H1 (cell line): ENCODE data around the gene ETV7. TPM values are rescaled to one million over a fixed set of nuclear protein-coding genes. Genes with fewer than 3 reads are reported as not detected.

Experiments used
- CTCF ChIA-PET: fragments of 300-600 bp; sonication (Branson Sonifier 250); formaldehyde crosslinking; loops from one replicate; lab custom pipeline; 2021; ENCODE audit not compliant: partially characterized antibody; lab: Charles Lee
- POLR2A ChIA-PET: fragments of 300-600 bp; sonication (Branson Sonifier 250); formaldehyde crosslinking; loops from one replicate; lab custom pipeline; 2021; ENCODE audit warnings: inconsistent platforms; ENCODE audit not compliant: partially characterized antibody; lab: Charles Lee
- DNase-seq, 2 experiments: peaks; one replicate each; pipeline versions ENCODE4 v3.0.0 to v3.0.0-alpha.2; 2010 to 2022; ENCODE audit warnings: low spot score in 2 of 2, low read depth in 1 of 2, mixed read lengths in 1 of 2
- FAIRE-seq: peaks from 2 replicates; lab custom pipeline; 2011; peaks lifted over from hg19 to GRCh38; lab: Jason Lieb, UNC
- H2AFZ ChIP-seq: 2 replicates; pipeline ENCODE4 v1.8.1; 2012; ENCODE audit warnings: low read length, inconsistent platforms
- H2AK5ac ChIP-seq: 2 replicates; pipeline ENCODE4 v1.6.1; 2013; ENCODE audit warnings: low read depth, low read length
- H2BK120ac ChIP-seq: replicated peaks from 2 replicates; pipeline ENCODE3; 2013; ENCODE audit warnings: low read depth, low read length, inconsistent platforms
- H2BK12ac ChIP-seq: 2 replicates; pipeline ENCODE4 v1.6.1; 2013; ENCODE audit warnings: low read depth, low read length
- H2BK15ac ChIP-seq: 2 replicates; pipeline ENCODE4 v1.6.1; 2013; ENCODE audit warnings: low read length
- H2BK20ac ChIP-seq: 2 replicates; pipeline ENCODE4 v1.6.1; 2013; ENCODE audit warnings: low read length
- H2BK5ac ChIP-seq: 2 replicates; pipeline ENCODE4 v1.6.1; 2013; ENCODE audit warnings: low read depth, low read length
- H3K14ac ChIP-seq: 2 replicates; pipeline ENCODE4 v1.6.1; 2013; ENCODE audit warnings: inconsistent platforms; ENCODE audit not compliant: insufficient read length
- H3K18ac ChIP-seq: 2 replicates; pipeline ENCODE4 v1.6.1; 2013; ENCODE audit warnings: low read length; ENCODE audit errors: extremely low read depth
- H3K23ac ChIP-seq: 2 replicates; pipeline ENCODE4 v1.6.1; 2013; ENCODE audit warnings: inconsistent platforms; ENCODE audit not compliant: insufficient read length
- H3K23me2 ChIP-seq: 2 replicates; pipeline ENCODE4 v1.6.1; 2013; ENCODE audit warnings: low read depth, low read length
- H3K27ac ChIP-seq: 2 replicates; pipeline ENCODE4 v1.6.1; 2011; ENCODE audit warnings: low read depth, low read length, inconsistent platforms
- H3K27me3 ChIP-seq, 4 experiments: replicated peaks in 1 of 4; 1 replicate in 1 of 4; 2 replicates in 3 of 4; pipeline versions ENCODE4 v1.6.1 to v1.8.1; 2011 to 2013; ENCODE audit warnings: low read length in 3 of 4, mild to moderate bottlenecking in 3 of 4, inconsistent platforms in 2 of 4, mixed read lengths in 2 of 4, moderate library complexity in 1 of 4; ENCODE audit not compliant: control insufficient read depth in 3 of 4, insufficient read depth in 3 of 4; ENCODE audit errors: extremely low read depth in 1 of 4
- H3K36me3 ChIP-seq, 4 experiments: 2 replicates each; pipeline versions ENCODE4 v1.6.1 to v1.8.1; 2011 to 2013; ENCODE audit warnings: mild to moderate bottlenecking in 4 of 4, low read length in 3 of 4, moderate library complexity in 2 of 4, control low read depth in 1 of 4, inconsistent platforms in 1 of 4; ENCODE audit not compliant: insufficient read depth in 4 of 4, control insufficient read depth in 2 of 4
- H3K4ac ChIP-seq: replicated peaks from 2 replicates; pipeline ENCODE3; 2013; ENCODE audit warnings: low read length, low read depth, mixed read lengths, inconsistent platforms; ENCODE audit not compliant: insufficient read length
- H3K4me1 ChIP-seq, 4 experiments: replicated peaks in 1 of 4; 1 replicate in 1 of 4; 2 replicates in 3 of 4; pipeline versions ENCODE4 v1.6.1 to v1.8.1; 2011 to 2013; ENCODE audit warnings: low read length in 3 of 4, inconsistent platforms in 2 of 4, mixed read lengths in 1 of 4; ENCODE audit not compliant: insufficient read depth in 4 of 4, control insufficient read depth in 3 of 4
- H3K4me2 ChIP-seq, 2 experiments: 2 replicates each; pipeline versions ENCODE4 v1.6.1 to v1.8.1; 2011 to 2013; ENCODE audit warnings: low read depth in 2 of 2, low read length in 2 of 2, control low read depth in 1 of 2, inconsistent platforms in 1 of 2, mild to moderate bottlenecking in 1 of 2; ENCODE audit not compliant: insufficient read depth in 1 of 2
- H3K4me3 ChIP-seq, 4 experiments: fragments of 200-600, 300-600 bp in 1 of 4; sonication (generic), shearing (Covaris generic), sonication (Bioruptor Twin) in 1 of 4; 2 replicates each; pipeline versions ENCODE4 v1.5.1 to v1.8.1; 2011 to 2016; ENCODE audit warnings: low read length in 4 of 4, low read depth in 3 of 4, control low read depth in 2 of 4, inconsistent platforms in 2 of 4, mild to moderate bottlenecking in 2 of 4, mixed read lengths in 1 of 4, moderate library complexity in 1 of 4; ENCODE audit not compliant: insufficient read depth in 2 of 4; ENCODE audit errors: extremely low read depth in 1 of 4
- H3K56ac ChIP-seq: replicated peaks from 2 replicates; pipeline ENCODE3; 2013; ENCODE audit warnings: low read depth, mild to moderate bottlenecking, mixed read lengths, low read length, inconsistent platforms; ENCODE audit not compliant: insufficient read length
- H3K79me1 ChIP-seq: 2 replicates; pipeline ENCODE4 v1.6.1; 2013; ENCODE audit warnings: low read depth, low read length, control low read depth
- H3K79me2 ChIP-seq, 2 experiments: 2 replicates each; pipeline versions ENCODE4 v1.6.1 to v1.8.1; 2012 to 2013; ENCODE audit warnings: low read length in 2 of 2, mild to moderate bottlenecking in 2 of 2, inconsistent platforms in 1 of 2; ENCODE audit not compliant: insufficient read depth in 2 of 2, control insufficient read depth in 1 of 2
- H3K9ac ChIP-seq, 4 experiments: replicated peaks in 1 of 4; 1 replicate in 1 of 4; 2 replicates in 3 of 4; pipeline versions ENCODE4 v1.6.1 to v1.8.1; 2011 to 2013; ENCODE audit warnings: low read depth in 3 of 4, low read length in 3 of 4, control low read depth in 2 of 4, mild to moderate bottlenecking in 2 of 4, moderate library complexity in 2 of 4, inconsistent platforms in 1 of 4; ENCODE audit errors: extremely low read depth in 1 of 4
- H3K9me3 ChIP-seq, 2 experiments: 2 replicates each; pipeline versions ENCODE4 v1.6.1 to v1.8.1; 2012 to 2013; ENCODE audit warnings: mild to moderate bottlenecking in 2 of 2, moderate library complexity in 2 of 2, control low read depth in 1 of 2, inconsistent platforms in 1 of 2, low read depth in 1 of 2, low read length in 1 of 2, mixed read lengths in 1 of 2; ENCODE audit not compliant: insufficient read depth in 2 of 2
- H4K20me1 ChIP-seq, 2 experiments: replicated peaks in 1 of 2; 2 replicates each; pipeline versions ENCODE3 to v1.8.1; 2011 to 2013; ENCODE audit warnings: inconsistent platforms in 2 of 2, low read length in 2 of 2, mild to moderate bottlenecking in 1 of 2; ENCODE audit not compliant: insufficient read depth in 2 of 2, control insufficient read depth in 1 of 2
- H4K5ac ChIP-seq: 2 replicates; pipeline ENCODE4 v1.6.1; 2013; ENCODE audit warnings: low read length, low read depth, mixed read lengths, inconsistent platforms; ENCODE audit not compliant: insufficient read length
- H4K8ac ChIP-seq: 2 replicates; pipeline ENCODE4 v1.8.0; 2013; ENCODE audit warnings: mild to moderate bottlenecking, moderate library complexity, low read length, inconsistent platforms; ENCODE audit not compliant: insufficient read depth; ENCODE audit errors: extremely low read depth
- H4K91ac ChIP-seq: replicated peaks from 2 replicates; pipeline ENCODE3; 2013; ENCODE audit warnings: low read length, mixed read lengths, inconsistent platforms; ENCODE audit not compliant: insufficient read length
- BCL11A ChIP-seq, 2 experiments: IDR thresholded peaks; one replicate each; pipeline ENCODE4 v1.6.1; 2011; ENCODE audit warnings: low read depth in 2 of 2, low read length in 2 of 2, mild to moderate bottlenecking in 2 of 2
- CREB1 ChIP-seq: IDR thresholded peaks from 2 replicates; pipeline ENCODE4 v1.6.1; 2012; ENCODE audit warnings: inconsistent platforms
- GTF2F1 ChIP-seq: IDR thresholded peaks from 2 replicates; pipeline ENCODE4 v1.6.1; 2012; ENCODE audit warnings: low read depth, low read length, improper control_type of control experiment, borderline replicate concordance
- HDAC2 ChIP-seq, 2 experiments: fragments of 300-600 bp in 1 of 2; sonication (generic) in 1 of 2; IDR thresholded peaks; 2 replicates each; pipeline ENCODE4 v1.6.1; 2011 to 2012; ENCODE audit warnings: low read depth in 2 of 2, low read length in 2 of 2, mild to moderate bottlenecking in 2 of 2, moderate library complexity in 2 of 2, borderline replicate concordance in 1 of 2, inconsistent platforms in 1 of 2
- KDM5A ChIP-seq: fragments of 200-600 bp; IDR thresholded peaks from 2 replicates; pipeline ENCODE4 v1.7.1; 2012; ENCODE audit warnings: mild to moderate bottlenecking, low read length, inconsistent platforms, mixed read lengths
- NRF1 ChIP-seq: IDR thresholded peaks from 2 replicates; pipeline ENCODE4 v1.6.1; 2011; ENCODE audit warnings: mild to moderate bottlenecking, low read depth, low read length, improper control_type of control experiment
- POU5F1 ChIP-seq: IDR thresholded peaks from 2 replicates; pipeline ENCODE4 v1.6.1; 2011; ENCODE audit warnings: low read depth, mild to moderate bottlenecking, low read length, moderate library complexity
- SIN3A ChIP-seq, 2 experiments: IDR thresholded peaks in 1 of 2; conservative IDR thresholded peaks in 1 of 2; 2 replicates each; pipeline ENCODE4 v1.6.1; 2011 to 2012; ENCODE audit warnings: low read length in 2 of 2, improper control_type of control experiment in 1 of 2, low read depth in 1 of 2, mild to moderate bottlenecking in 1 of 2
- SIRT6 ChIP-seq: IDR thresholded peaks from one replicate; pipeline ENCODE4 v1.7.1; 2012; ENCODE audit warnings: low read length, inconsistent platforms
- SRF ChIP-seq: IDR thresholded peaks from 2 replicates; pipeline ENCODE4 v1.6.1; 2011; ENCODE audit warnings: mild to moderate bottlenecking, low read depth, low read length, moderate library complexity
- TBP ChIP-seq: IDR thresholded peaks from 2 replicates; pipeline ENCODE4 v1.6.1; 2011; ENCODE audit warnings: low read depth, low read length, improper control_type of control experiment
- ZNF274 ChIP-seq: IDR thresholded peaks from 2 replicates; pipeline ENCODE4 v1.7.0; 2012; ENCODE audit warnings: low read length, borderline replicate concordance; ENCODE audit errors: extremely low read depth
- WGBS, 2 experiments: shearing (Covaris generic) in 1 of 2; methylation state at CpG; one replicate each; pipeline versions ENCODE4 v1.1.6 to v1.1.7; 2013 to 2015; ENCODE audit warnings: low lambda C conversion rate in 2 of 2, mixed read lengths in 2 of 2, inconsistent platforms in 1 of 2, low coverage in 1 of 2, missing lambda C conversion rate in 1 of 2; ENCODE audit not compliant: insufficient replicate concordance in 2 of 2, insufficient coverage in 1 of 2, insufficient read length in 1 of 2; ENCODE audit errors: extremely low coverage in 1 of 2, missing lambda C conversion rate in 1 of 2; 5-methylcytosine and 5-hydroxymethylcytosine counted together
- polyA plus RNA-seq, 7 experiments: library from polyadenylated mRNA; depleted of rRNA in 3 of 7; stranded (reverse) in 5 of 7; unstranded in 2 of 7; fragments of >200 nt in 5 of 7; fragments of 200-250 nt in 2 of 7; gene quantifications; 1 replicate in 5 of 7; 2 replicates in 1 of 7; 4 replicates in 1 of 7; pipeline versions ENCODE4 v1.2.1 to v1.2.3, GENCODE V29; 2011 to 2013; ENCODE audit warnings: missing spikeins in 2 of 7, mixed read lengths in 2 of 7
- total RNA-seq: library from RNA; stranded (reverse); fragmentation: NEBNext Ultra II Directional; extraction: Animal tissue kit (Norgen Biotek cat#: 25700); gene quantifications from 2 replicates; pipeline ENCODE4 v1.2.1, GENCODE V29; 2021
- TF ChIP-seq, protein P1 (sequence below): IDR thresholded peaks from 2 replicates; pipeline ENCODE4 v1.6.1; 2012; ENCODE audit warnings: inconsistent platforms
- TF ChIP-seq, protein P2 (sequence below): IDR thresholded peaks from 2 replicates; pipeline ENCODE4 v1.6.1; 2011; ENCODE audit warnings: low read depth, mild to moderate bottlenecking, low read length; ENCODE audit not compliant: insufficient read depth

Gene ETV7
- total and polyA plus RNA-seq, 2 of the 8 experiments (the other 6 are each of a cell fraction or from before 2014, with no cell fraction given) = 0.54 to 2.4 TPM

DNA sequence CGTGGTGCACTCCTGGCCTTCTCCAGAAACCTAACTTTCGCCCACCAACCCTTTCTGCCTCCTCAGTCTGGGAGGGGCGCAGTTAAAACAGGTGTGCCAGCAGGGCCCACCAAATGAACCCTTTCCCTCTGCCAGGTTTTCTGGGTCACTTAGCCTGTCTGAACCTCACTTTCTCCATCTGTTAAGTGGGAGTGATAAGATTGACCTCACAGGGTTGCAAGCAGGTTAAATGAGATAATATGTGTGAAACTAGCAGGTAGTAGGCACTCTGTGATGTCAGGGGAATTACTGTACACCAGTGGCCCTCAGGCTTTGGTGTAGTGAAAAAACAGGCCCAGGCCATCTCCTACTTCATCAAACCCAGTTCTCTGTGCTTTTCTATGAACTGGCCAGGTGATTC, 64.9 kb downstream of the ETV7 start:
- Histone ChIP-seq H3K4me2 (no peak overlapping the region), H2BK20ac (no peak overlapping the region), H3K27ac (no peak overlapping the region), H3K18ac (no peak overlapping the region), H4K20me1 (peaks cover 0 to 2% of the 10 kb centered on the region in 2 experiments), H2BK15ac (no peak overlapping the region), H3K4me1 (peaks cover 0 to 10% (median 4%) of the 10 kb centered on the region in 4 experiments; a peak in 4 of 7 replicates), H3K9ac (no peak overlapping the region), H2BK120ac (no peak overlapping the region), H3K79me2 (no peaks in the 10 kb centered on the region), H3K4ac (no peak overlapping the region), H2BK5ac (no peak overlapping the region), H3K36me3 (no peaks in the 10 kb centered on the region), H3K23me2 (no peaks in the 10 kb centered on the region), H3K79me1 (no peaks in the 10 kb centered on the region), H4K91ac (no peak overlapping the region), H2AK5ac (no peak overlapping the region), H2BK12ac (no peak overlapping the region), H3K27me3 (no peaks in the 10 kb centered on the region; a peak in 1 of 7 replicates), H3K4me3 (no peak overlapping the region), H3K14ac (no peak overlapping the region), H3K9me3 (no peaks in the 10 kb centered on the region), H4K5ac (no peak overlapping the region), H3K56ac (no peak overlapping the region), H3K23ac (no peak overlapping the region), H2AFZ (no peak overlapping the region), H4K8ac (no peak overlapping the region)
- ChIA-PET POLR2A (no interaction called here), CTCF (interaction anchor here (1.0 kb wide), 1 partner anchor 34 kb away, joined by 3 read pairs; no protein-coding TSS in a partner anchor)
- FAIRE-seq = no peak
- DNase-seq = no peak
- WGBS, 2 experiments = 81% methylated on average over 3 of the region's 3 CpGs; no CpG with 5 or more reads in 1 of the 2 experiments
- TF ChIP-seq, protein P1, sequence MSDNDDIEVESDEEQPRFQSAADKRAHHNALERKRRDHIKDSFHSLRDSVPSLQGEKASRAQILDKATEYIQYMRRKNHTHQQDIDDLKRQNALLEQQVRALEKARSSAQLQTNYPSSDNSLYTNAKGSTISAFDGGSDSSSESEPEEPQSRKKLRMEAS = no peak
- TF ChIP-seq HDAC2 (IDR thresholded peaks at IDR 0.05; ENCODE audit: borderline replicate concordance in 1 of 2, low read depth in 2 of 2, low read length in 2 of 2) = no peak
- no peak for TF ChIP-seq ZNF274
- TF ChIP-seq NRF1 = no peak
- no peak for TF ChIP-seq TBP
- no peak for TF ChIP-seq POU5F1
- no peak for TF ChIP-seq CREB1
- TF ChIP-seq, protein P2, sequence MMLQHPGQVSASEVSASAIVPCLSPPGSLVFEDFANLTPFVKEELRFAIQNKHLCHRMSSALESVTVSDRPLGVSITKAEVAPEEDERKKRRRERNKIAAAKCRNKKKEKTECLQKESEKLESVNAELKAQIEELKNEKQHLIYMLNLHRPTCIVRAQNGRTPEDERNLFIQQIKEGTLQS = no peak
- TF ChIP-seq BCL11A (IDR thresholded peaks at IDR 0.05; ENCODE audit: low read depth in 2 of 2, low read length in 2 of 2) = no peak
- no peak for TF ChIP-seq SIRT6
- no peak for TF ChIP-seq GTF2F1
- no peak for TF ChIP-seq KDM5A
- no peak for TF ChIP-seq SRF
- no peak for TF ChIP-seq SIN3A (conservative IDR thresholded peaks at IDR 0.05 in 1 of 2, IDR thresholded peaks at IDR 0.05 in 1 of 2; ENCODE audit: low read depth in 1 of 2, low read length in 2 of 2)
